ENCODE measurements around the gene RANBP1.
A peak's percentile ranks its signal among the peaks of the same experiment; 100 is the strongest.

Gene RANBP1

DNA sequence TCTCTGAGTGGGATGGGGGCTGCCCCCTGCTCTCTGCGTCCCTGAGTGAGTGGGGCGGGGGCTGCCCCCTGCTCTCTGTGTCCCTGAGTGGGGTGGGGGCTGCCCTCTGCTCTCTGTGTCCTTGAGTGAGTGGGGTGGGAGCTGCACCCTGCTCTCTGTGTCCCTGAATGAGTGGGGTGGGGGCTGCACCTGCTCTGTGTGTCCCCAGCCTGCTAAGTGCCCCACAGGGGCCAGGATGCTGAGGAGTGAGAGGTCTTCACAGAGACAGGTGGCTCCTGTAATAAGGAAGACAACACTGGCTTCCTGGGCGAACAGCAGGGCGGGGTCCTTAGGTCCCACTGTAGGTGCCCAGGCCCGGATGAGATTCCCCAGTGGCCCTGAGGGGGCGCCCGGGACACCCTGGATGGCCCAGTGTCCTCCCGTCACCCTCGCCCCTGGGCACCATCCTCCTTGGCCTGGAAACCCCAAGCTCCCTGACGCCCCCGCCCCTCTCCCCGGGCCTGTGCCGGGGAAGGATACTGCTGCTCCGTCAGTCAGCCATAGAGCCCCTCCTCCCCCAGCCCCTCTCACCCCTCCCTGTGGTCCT is 38.8 kb downstream of the RANBP1 start:
- Mint-ChIP-seq H3K9me3 (no peaks in the 10 kb centered on the region), H3K4me3 (no peak overlapping the region)
- no peak for TF ChIP-seq CTCF (IDR thresholded peaks at IDR 0.05; ENCODE audit: unreplicated experiment in 3 of 3)

DNA sequence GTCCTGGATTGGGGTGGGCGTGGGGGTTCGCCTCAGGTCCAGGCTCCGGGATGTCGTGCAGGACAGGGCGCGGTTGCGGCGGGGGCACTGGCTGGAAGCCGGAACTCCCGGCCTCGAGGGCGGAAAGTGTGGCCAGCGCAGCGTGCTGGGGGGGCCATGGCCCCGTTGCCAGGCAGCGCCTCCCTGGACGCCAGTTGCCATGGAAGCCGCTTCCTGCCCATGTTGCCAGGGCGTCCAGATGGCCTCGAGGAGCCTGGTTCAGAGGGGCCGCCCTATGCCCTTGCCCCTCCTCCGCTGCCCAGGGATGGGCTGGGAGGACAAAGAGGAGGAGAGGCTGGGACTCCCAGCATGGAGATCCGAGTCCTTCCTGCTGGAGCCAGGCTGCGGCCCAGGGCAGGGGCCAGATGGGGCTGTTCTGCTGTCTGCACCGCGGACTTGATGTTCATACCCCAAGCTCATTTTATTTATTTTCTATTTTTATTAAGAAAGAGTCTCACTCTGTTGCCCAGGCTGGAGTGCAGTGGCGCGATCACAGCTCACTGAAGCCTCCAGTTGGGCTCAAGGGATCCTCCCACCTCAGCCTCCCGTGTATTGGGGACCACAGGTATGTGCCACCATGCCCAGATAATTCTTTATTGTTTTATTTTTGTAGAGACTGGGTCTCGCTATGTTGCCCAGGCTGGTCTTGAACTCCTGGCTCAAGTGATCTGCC is 39.6 kb downstream of the RANBP1 start:
- Mint-ChIP-seq H3K4me1 (no peaks in the 10 kb centered on the region), H3K36me3 (ENCODE audit: low read depth) (no peaks in the 10 kb centered on the region), H3K4me3 (no peak overlapping the region), H3K27me3 (ENCODE audit: low read depth) (peaks cover 4% of the 10 kb centered on the region), H3K27ac (no peak overlapping the region), H3K9me3 (no peaks in the 10 kb centered on the region)
- no peak for TF ChIP-seq CTCF (IDR thresholded peaks at IDR 0.05; ENCODE audit: unreplicated experiment in 3 of 3)

More for the DNA sequence above, 38.8 kb downstream of the RANBP1 start:
- no peak overlapping the region for H3K27ac Mint-ChIP-seq
- H3K4me1 Mint-ChIP-seq = no peaks in the 10 kb centered on the region
- peaks cover 4% of the 10 kb centered on the region for H3K27me3 Mint-ChIP-seq (ENCODE audit: low read depth)
- H3K36me3 Mint-ChIP-seq (ENCODE audit: low read depth) = no peaks in the 10 kb centered on the region

DNA sequence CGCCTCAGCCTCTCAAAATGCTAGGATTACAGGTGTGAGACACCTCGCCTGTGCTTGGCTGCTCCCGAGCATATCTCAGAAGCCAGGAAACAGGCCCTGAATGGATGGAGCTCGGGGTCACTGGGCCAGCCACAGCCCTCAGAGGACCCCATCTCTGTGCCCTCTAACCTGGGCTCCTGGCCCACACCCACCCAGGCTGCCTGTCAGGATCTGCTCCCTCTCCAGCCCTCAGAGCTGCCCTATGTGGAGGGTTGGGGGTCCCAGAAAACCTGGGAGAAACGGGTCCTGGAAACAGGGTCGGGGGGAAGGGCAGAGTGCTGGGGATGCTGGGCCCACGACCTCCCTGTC is 40.1 kb downstream of the RANBP1 start:
- Mint-ChIP-seq H3K4me1 (no peaks in the 10 kb centered on the region), H3K27ac (no peak overlapping the region), H3K27me3 (ENCODE audit: low read depth) (peaks cover 4% of the 10 kb centered on the region), H3K36me3 (ENCODE audit: low read depth) (no peaks in the 10 kb centered on the region), H3K9me3 (no peaks in the 10 kb centered on the region), H3K4me3 (no peak overlapping the region)
- TF ChIP-seq CTCF (IDR thresholded peaks at IDR 0.05; ENCODE audit: unreplicated experiment in 3 of 3) = no peak

- peaks cover 4% of the 10 kb centered on the region for H3K27me3 Mint-ChIP-seq (ENCODE audit: low read depth)
Measured at GRCh38 chr22:20156611-20157429, 40.9 kb downstream of the RANBP1 start.

DNA sequence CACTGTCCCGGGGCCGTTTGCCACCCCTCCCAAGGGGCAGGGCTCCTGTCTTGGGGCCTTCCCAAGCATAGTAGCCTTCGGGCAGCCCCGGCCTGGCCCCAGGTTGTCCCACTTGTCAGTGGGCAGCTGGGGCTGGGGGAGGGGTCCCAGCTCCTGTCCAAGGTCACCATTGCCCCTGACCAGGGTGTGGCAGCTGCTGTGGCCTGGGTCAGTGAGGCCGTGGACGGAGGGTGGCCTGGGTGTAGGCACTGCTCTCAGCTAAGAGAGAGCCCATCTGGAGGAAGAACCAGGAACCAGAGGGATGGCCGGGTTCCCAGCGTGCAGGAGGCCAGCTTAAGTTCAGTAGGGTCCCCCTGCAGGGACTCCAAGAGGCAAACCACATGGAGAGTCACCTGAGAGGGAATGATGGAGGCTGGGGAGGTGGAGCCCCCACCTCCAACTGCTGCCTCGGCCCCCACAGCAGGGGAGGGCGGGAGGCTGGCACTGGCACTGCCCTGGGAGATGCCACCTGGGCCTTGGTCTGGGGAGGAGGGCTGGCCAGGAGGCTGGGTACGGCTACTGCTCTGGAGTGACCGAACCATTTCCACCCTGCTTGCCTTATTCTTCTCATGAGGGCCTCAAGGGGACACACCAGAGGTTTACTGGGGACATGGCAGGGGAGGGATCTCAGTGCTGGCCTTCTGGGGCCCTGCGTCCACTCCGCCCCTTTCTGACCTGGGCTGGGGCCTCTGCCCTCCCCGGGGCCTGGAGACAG is 41.7 kb downstream of the RANBP1 start:
- Mint-ChIP-seq H3K9me3 (no peaks in the 10 kb centered on the region), H3K4me3 (no peak overlapping the region), H3K27ac (no peak overlapping the region), H3K36me3 (ENCODE audit: low read depth) (no peaks in the 10 kb centered on the region), H3K27me3 (ENCODE audit: low read depth) (peaks cover 4% of the 10 kb centered on the region), H3K4me1 (no peaks in the 10 kb centered on the region)
- TF ChIP-seq CTCF (IDR thresholded peaks at IDR 0.05; ENCODE audit: unreplicated experiment in 3 of 3) = no peak

More at GRCh38 chr22:20156611-20157429, 40.9 kb downstream of the RANBP1 start:
- TF ChIP-seq CTCF (IDR thresholded peaks at IDR 0.05; ENCODE audit: unreplicated experiment in 3 of 3) = peak; percentile 95 to 99 (median 99)
- Mint-ChIP-seq H3K4me1 (no peaks in the 10 kb centered on the region), H3K9me3 (no peaks in the 10 kb centered on the region), H3K4me3 (no peak overlapping the region), H3K27ac (no peak overlapping the region), H3K36me3 (ENCODE audit: low read depth) (no peaks in the 10 kb centered on the region)

Measured in nephron (organoid).